Fibroblast of pulmonary artery (primary cell): ENCODE data around the gene A1BG.

ENCODE experiments used
- DNase-seq: peaks from one replicate; pipeline ENCODE4 v3.0.0-alpha.2; 2010; ENCODE audit warnings: low read depth
- H3K4me3 ChIP-seq: replicated peaks from 2 replicates; pipeline ENCODE4 v1.5.1; 2011; ENCODE audit warnings: low read depth, mild to moderate bottlenecking, control low read depth, low read length, moderate library complexity
- CTCF ChIP-seq: IDR thresholded peaks from 2 replicates; pipeline ENCODE4 v1.5.1; 2011; ENCODE audit warnings: mild to moderate bottlenecking, control low read depth, low read length, inconsistent platforms; ENCODE audit errors: missing control alignments

The A1BG gene

DNA sequence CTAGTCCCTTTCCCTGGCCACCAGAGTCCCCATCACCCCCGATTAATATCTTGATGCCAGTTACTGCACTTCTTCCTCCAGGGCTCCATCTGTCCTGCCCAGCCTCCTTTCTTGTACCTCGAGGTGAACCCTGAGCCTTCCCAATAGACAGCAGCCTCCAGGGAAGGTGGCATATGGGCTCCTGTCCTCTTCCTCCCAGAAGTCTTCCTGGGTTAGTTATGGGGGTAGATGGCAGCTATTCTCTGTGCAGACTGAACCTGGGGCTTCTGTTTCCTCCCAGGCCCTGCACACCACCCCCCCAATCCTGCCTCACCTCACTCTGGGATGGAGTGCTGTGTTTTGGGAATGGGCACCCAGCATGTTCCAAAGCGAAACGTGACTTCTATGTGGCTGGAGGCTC is 44.8 kb upstream of the A1BG start:
- no peak for TF ChIP-seq CTCF
- H3K4me3 ChIP-seq = no peak overlapping the region
- DNase-seq = no peak

GRCh38 chr19:58397533-58398037 is 44.3 kb upstream of the A1BG start:
- no peak for DNase-seq
- TF ChIP-seq CTCF = no peak
- no peak overlapping the region for H3K4me3 ChIP-seq

GRCh38 chr19:58396691-58397532 is 43.6 kb upstream of the A1BG start:
- no peak overlapping the region for H3K4me3 ChIP-seq
- no peak for DNase-seq

GRCh38 chr19:58395979-58396627 is 42.8 kb upstream of the A1BG start:
- no peak overlapping the region for H3K4me3 ChIP-seq
- no peak for DNase-seq
- no peak for TF ChIP-seq CTCF

More at GRCh38 chr19:58396691-58397532, 43.6 kb upstream of the A1BG start:
- no peak for TF ChIP-seq CTCF

- no peak within 1 kb of the TSS for H3K4me3 ChIP-seq
- no peak for DNase-seq
- no peak for TF ChIP-seq CTCF
These were observed 42.1 kb upstream of the A1BG start, which contains the start of gene RNF225 for GRCh38 chr19:58395220-58395978. RNF225 (plus strand) TSS chr19:58395656; CDS start chr19:58396090, 434 bp downstream.

DNA sequence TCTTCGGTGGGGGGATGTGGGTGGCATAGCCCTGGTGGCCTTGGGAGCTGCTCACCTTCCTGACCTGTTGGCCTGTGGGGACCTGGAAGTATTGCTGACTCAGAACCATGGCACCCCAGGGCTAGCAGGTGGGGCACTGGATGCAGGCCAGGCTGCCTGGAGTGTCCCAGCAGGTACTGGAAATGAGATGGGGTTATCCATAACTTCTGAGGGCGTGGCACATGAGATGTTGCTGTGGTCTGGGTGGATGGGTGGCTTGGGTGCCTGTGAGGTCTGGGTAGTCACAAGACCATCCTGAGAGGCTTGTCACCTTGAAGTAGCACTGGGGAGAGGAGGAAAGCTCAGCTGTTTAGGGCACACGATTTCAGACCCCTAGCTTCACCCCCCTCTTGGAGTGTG is 41.5 kb upstream of the A1BG start:
- DNase-seq = no peak
- TF ChIP-seq CTCF = no peak
- H3K4me3 ChIP-seq = no peak overlapping the region
